NCI-H187 (cell line): ENCODE results near the gene SMARCD2.
"Not testable (repeated sequence)": the region's sequence is repeated elsewhere in the genome, so short reads cannot be mapped to it uniquely, and the experiment has no call there.

Experiments used
- DNase-seq, 2 experiments: peaks; one replicate each; lab custom pipeline; 2025; lab: John Stamatoyannopoulos, UW

The SMARCD2 gene

DNA sequence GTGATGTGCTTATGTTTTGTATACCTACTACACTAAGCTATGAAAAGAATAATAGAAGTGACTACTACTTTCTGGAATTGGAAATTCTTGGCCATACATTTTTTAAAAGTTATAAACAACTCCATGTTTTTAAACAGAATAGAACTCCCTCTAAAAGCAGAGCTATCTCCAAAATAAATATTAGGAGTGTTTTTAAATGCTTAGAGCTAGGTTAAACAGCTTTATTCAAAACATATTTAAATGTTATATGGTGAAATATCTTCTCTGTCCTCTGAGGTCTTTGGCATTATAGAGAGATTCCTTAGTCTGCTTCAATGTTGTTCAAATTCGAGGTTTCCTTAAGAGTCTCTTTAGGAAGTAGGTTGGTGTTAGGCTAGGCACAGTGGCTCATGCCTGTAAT, 38.2 kb downstream of the SMARCD2 start:
- DNase-seq, result no peak

DNA sequence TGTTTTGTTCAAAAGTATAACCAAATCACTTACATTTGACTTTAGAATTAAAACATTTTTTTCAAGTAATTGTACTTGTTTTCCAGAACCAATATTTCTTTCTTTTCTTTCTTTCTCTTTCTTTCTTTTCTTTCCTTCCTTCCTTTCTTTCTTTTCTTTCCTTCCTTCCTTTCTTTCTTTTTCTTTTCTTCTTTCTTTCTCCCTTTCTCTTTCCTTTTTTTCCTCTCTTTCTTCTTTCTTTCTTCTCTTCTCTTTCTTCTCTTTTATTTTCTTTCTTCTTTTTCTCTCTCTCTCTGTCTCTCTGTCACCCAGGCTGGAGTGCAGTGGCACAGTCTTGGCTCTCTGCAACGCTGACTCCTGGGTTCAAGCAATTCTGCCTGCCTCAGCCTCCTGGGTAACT, 41.7 kb downstream of the SMARCD2 start:
- no peak for DNase-seq

DNA sequence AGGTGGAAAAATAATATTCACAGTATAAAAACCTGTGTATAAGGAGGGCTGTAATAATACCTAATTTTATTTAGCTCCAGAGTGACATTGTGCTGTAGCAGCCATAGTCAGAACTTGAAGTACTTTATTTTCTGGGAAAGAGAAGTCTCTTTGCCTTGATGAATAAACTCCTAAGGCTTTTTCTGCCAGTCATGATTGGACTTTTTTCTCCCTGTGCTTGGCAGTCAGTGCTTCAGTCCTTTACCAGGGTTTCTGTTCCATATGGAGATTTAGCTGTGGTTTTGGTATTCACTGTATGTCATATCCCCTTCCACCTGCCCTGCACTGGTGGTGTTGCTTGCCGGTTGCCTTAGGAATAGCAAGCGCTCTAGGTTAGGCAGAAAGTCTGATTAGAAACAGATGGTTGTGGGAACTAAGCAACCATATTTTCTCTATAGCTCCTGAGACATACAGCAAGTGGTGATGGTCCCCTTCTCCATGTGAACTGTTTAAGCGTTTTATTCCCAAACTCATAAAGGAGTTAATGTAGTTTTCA, 43.8 kb downstream of the SMARCD2 start:
- no peak for DNase-seq

DNA sequence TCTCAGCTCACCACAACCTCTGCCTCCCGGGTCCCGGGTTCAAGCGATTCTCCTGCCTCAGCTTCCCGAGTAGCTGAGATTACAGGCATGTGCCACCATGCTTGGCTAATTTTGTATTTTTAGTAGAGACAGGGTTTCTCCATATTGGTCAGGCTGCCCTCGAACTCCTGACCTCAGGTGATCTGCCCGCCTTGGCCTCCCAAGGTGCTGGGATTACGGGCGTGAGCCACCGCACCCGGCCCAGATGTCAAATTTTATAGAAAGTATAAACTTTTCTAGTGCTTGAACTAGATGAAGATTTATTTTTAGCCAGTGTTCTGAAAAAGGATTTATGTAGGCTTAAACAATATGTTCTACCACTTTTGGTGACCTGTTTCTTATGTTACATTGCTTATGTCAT, 46.1 kb downstream of the SMARCD2 start:
- DNase-seq, result not testable (repeated sequence)

GRCh38 chr17:63792055-63792729, 50.3 kb downstream of the SMARCD2 start:
- no peak for DNase-seq

GRCh38 chr17:63790057-63790456, 52.4 kb downstream of the SMARCD2 start:
- no peak for DNase-seq

DNA sequence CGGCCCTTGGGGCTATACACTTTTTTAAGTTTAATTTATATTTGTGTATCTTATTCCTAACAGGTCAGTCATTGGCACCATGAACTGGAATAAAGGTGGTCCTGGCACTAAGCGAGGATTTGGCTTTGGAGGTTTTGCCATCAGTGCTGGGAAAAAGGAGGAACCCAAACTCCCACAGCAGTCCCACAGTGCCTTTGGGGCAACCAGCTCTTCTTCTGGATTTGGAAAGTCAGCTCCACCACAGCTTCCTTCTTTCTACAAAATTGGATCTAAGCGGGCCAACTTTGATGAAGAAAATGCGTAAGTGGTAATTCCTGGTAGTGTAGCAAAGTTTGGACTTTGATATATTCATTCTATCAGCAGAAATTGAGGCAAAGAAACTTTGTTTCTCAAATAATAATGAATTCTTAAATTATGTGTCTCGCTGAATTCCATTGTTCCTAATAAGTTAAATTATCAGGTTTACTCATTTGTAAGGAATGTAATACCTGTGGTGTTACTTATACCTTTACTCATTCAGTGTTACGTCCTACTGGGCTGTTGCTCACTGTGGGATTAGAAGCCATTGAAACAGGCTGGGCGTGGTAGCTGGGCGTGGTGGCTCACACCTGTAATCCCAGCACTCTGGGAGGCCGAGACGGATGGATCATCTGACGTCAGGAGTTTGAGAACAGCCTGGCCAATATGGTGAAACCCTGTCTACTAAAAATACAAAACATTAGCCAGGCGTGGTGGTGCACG, 55.3 kb downstream of the SMARCD2 start:
- no peak for DNase-seq

GRCh38 chr17:63786117-63786516, 56.4 kb downstream of the SMARCD2 start:
- no peak for DNase-seq

DNA sequence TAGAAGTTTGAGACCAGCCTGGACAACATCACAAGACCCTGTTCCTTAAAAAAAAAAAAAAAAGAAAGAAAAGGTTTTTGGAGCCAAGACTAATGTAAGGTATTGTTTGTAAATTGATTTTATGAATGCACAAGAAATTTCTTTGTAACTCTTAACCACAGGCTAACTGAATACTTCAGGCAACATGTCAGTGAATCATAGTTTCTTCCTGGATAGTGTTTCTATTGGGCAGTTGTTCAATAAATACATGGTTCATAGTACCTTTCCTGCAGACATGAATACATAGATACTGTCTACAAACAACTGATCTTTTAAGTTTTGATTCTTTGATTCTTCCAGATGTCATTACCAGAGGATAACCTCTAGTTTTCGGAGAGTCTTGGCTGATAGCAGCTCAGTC, 56.9 kb downstream of the SMARCD2 start:
- no peak for DNase-seq

- DNase-seq, result no peak
These were observed 59.0 kb downstream of the SMARCD2 start for GRCh38 chr17:63783522-63783921.
